Measurements from ENCODE around the gene TAS1R2.

Gene TAS1R2

GRCh38 chr1:18865176-18865575, 5.7 kb upstream of the TAS1R2 start:
- H3K4me3 ChIP-seq (ENCODE audit: control insufficient read depth, low read depth, low read length), result no peak overlapping the region
- TF ChIP-seq, protein P1, sequence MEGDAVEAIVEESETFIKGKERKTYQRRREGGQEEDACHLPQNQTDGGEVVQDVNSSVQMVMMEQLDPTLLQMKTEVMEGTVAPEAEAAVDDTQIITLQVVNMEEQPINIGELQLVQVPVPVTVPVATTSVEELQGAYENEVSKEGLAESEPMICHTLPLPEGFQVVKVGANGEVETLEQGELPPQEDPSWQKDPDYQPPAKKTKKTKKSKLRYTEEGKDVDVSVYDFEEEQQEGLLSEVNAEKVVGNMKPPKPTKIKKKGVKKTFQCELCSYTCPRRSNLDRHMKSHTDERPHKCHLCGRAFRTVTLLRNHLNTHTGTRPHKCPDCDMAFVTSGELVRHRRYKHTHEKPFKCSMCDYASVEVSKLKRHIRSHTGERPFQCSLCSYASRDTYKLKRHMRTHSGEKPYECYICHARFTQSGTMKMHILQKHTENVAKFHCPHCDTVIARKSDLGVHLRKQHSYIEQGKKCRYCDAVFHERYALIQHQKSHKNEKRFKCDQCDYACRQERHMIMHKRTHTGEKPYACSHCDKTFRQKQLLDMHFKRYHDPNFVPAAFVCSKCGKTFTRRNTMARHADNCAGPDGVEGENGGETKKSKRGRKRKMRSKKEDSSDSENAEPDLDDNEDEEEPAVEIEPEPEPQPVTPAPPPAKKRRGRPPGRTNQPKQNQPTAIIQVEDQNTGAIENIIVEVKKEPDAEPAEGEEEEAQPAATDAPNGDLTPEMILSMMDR (IDR thresholded peaks at IDR 0.05; ENCODE audit: control insufficient read depth, insufficient read depth, low read depth, low read length, missing control alignments), result no peak
- DNase-seq (ENCODE audit: low read depth), result no peak

DNA sequence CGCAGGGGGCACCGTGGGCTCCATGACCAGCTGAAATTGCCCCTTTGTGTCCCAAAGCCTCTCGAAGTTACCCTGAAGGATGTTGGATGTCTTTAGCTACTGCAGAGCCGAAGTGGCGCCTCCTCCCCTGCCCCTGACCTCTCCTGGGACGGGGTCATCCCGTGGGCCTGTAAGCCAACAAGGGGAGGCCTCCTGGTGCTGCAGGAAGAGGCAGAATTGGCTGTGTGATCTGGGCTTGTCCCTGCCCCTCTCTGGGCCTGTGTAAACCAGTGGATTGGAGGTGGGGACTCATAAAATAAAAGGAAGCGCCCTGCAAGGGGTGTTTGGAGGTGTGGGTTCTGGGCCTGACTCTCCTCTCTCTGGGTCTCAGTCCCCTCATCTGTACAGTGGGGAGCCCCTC, 2.1 kb upstream of the TAS1R2 start:
- DNase-seq (ENCODE audit: low read depth), result no peak
- TF ChIP-seq, protein P1 (IDR thresholded peaks at IDR 0.05; ENCODE audit: control insufficient read depth, insufficient read depth, low read depth, low read length, missing control alignments), result no peak
- no peak overlapping the region for H3K4me3 ChIP-seq (ENCODE audit: control insufficient read depth, low read depth, low read length)

DNA sequence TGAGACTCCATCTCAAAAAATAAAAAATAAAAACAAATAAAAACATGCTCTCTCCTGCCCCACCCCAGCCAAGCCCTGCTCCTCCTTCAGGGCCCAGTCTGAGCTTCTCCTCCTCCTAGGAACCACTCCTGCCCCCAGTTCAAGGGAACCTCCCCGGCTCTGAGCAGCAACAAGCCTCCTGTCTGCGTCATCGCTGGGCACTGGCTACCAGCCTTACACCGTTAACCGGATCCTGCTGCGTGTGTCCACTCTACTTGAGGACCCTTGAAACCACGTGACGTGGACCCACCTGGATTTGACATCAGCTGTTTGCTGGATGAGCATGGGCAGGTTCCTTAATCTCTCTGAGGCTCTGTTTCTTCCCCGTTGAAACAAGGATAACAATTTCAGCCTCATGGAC, 1.6 kb upstream of the TAS1R2 start:
- H3K4me3 ChIP-seq (ENCODE audit: control insufficient read depth, low read depth, low read length), result no peak overlapping the region
- TF ChIP-seq, protein P1 (IDR thresholded peaks at IDR 0.05; ENCODE audit: control insufficient read depth, insufficient read depth, low read depth, low read length, missing control alignments), result no peak
- no peak for DNase-seq (ENCODE audit: low read depth)

DNA sequence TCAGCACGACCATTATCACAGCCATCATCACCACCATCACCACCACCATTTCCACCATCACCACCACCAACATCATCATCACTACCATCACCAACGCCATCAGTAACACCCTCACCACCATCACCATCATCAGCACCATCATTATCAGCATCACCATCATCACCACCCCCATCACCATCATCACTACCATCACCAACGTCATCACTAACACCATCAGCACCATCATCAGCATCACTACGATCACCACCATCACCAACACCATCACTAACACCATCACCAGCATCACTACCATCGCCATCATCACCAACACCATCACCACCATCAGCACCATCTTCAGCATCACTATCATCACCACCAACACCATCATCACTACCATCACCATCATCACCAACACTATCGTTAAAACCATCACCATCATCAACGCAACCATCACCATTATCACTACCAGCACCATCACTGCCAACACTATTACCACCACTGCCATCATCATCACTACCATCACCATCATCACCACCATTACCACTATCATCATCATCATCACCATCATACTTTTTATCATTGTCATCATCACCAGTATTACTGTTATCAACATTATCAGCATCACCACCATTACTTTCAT, 1.3 kb downstream of the TAS1R2 start:
- TF ChIP-seq, protein P1 (IDR thresholded peaks at IDR 0.05; ENCODE audit: control insufficient read depth, insufficient read depth, low read depth, low read length, missing control alignments), result no peak
- no peak for DNase-seq (ENCODE audit: low read depth)

DNA sequence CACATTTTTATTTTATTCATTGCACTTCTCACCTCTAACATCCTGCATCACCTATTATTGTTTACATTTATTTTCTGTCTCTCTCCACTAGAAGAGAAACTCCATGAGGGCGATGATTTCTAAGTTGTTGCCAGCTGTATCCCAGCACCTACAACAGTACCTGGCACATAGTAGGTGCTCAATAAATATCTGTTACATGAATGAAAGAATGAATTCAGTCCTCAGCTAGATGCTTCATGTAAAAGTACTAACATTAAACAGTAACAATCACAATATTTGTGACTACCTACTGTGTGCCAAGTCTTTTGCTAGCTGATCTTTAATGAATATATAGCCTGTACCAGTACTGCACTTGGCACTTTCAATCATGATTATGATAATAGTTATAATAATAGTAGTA, 3.0 kb downstream of the TAS1R2 start:
- no peak for DNase-seq (ENCODE audit: low read depth)
- H3K4me3 ChIP-seq (ENCODE audit: control insufficient read depth, low read depth, low read length), result no peak overlapping the region
- TF ChIP-seq, protein P1 (IDR thresholded peaks at IDR 0.05; ENCODE audit: control insufficient read depth, insufficient read depth, low read depth, low read length, missing control alignments), result no peak

More for the DNA sequence above, 1.3 kb downstream of the TAS1R2 start:
- no peak overlapping the region for H3K4me3 ChIP-seq (ENCODE audit: control insufficient read depth, low read depth, low read length)

GRCh38 chr1:18855573-18855972, 3.9 kb downstream of the TAS1R2 start:
- TF ChIP-seq, protein P1 (IDR thresholded peaks at IDR 0.05; ENCODE audit: control insufficient read depth, insufficient read depth, low read depth, low read length, missing control alignments), result no peak
- no peak for DNase-seq (ENCODE audit: low read depth)

More at GRCh38 chr1:18855573-18855972, 3.9 kb downstream of the TAS1R2 start:
- no peak overlapping the region for H3K4me3 ChIP-seq (ENCODE audit: control insufficient read depth, low read depth, low read length)

Data from AG09309 (cell line).